ENCODE data around the gene CNPY4.
A peak's percentile ranks its signal among the peaks of the same experiment; 100 is the strongest.

CNPY4 gene

GRCh38 chr7:100093054-100093453 is 26.4 kb upstream of the CNPY4 start:
- DNase-seq = no peak

DNA sequence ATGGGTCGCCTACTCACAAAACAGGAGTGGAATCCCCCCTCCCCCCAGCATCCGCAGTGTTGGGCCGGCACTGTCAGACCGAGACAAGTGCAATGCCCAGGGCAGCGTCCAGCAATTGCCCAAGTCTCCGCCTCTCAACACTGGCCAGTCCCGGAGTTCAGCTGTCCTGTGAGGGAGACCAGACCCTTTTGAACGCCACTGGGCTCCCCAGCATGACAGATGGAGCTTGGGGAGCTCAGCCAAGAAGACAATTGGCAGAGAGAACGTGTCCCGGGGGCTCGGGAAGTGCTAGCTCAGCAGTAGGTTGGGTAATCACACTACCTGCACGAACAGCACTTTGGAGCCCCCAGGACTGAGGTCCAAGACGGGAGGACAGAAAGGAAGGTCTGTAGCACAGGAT is 25.9 kb upstream of the CNPY4 start:
- DNase-seq = no peak

DNA sequence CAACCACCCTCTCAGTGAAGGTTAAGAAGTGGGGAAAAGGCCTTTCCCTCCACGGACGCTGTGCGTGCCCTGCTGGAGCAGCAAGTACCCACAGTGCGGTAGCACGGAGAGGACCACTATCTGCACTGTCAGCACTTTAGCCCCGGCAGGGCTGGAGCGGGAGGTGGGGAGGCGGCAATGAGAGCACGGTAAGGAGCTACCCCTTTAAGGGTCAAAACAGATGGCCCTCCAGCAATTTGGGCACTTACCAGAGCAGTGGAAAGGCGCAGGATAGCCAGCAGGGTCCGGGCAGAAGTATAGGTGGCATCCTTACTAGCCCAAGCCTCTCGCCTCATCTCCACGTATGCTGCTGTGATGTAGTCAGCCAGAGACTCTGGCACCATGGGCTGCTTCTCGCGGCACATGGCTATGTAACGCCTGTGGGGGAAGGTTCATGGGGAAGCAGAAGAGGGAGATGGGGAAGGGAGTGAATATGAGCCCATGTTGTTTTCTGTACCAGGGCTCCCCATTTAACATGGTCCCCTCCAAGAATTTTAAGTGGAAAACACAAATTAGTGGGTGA is 25.4 kb upstream of the CNPY4 start:
- no peak for DNase-seq

DNA sequence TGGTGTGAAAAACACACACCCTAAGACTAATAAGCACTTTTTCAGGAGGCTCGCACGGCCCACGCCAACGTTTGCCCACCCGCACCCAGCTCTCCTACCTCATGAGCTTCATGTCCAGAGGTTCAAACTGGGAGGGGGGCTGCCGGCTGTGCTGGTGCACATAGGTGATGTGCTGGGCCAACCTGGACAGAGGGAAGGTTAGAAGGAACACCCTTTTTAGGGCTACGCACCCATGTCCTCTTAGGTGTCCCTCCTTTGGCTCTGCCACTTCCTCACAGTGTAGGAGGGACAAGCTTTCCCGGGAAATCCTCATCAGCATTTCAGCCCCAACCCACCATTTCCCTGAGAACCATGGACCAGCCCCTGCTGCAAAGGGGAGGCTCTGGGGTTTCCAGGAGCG is 24.1 kb upstream of the CNPY4 start:
- no peak for DNase-seq

- no peak for DNase-seq
These were observed 23.7 kb upstream of the CNPY4 start for GRCh38 chr7:100095704-100096103.

DNA sequence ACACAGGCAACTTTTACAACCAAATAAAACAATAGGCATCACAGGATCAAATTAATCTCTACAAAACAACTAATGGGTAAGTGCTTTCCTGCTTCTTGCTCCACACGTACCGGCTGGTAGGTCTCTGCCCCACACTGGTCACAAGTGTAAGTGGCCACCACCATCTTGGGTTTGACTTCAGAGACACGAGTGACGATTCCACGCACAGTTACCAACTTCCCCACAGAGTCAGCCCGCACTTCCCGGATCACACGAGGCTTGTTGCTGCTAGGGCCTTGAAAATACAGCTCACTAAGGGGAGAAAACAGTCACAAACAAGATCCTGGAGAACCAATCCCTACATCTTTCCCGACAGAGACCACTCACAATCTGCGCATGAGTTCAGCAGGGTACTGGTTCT is 20.5 kb upstream of the CNPY4 start:
- no peak for DNase-seq

DNA sequence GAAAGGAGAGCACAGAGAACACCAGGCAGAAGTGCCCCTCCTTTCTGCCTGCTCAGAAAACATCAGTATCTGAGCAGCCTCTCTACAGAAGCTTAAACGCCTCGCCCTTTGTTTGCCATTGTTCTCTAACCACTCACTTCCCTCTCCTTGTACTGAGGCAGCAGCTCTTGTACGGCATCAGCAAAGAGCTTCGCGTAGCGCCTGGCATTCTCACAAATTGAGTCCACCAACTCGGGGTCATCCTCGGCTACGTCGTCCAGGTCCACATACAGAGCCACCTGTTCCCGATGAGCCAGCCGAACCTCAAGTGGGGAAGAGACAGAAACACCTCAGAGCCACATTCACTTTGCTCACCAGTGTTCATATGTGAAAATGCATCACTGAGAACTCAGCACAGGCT is 20.0 kb upstream of the CNPY4 start:
- DNase-seq = no peak

GRCh38 chr7:100100420-100101015 is 18.9 kb upstream of the CNPY4 start:
- DNase-seq = peak; percentile 87

- peak; percentile 95 for DNase-seq
These were observed 18.2 kb upstream of the CNPY4 start, which contains the start of the genes AP4M1 and MCM7 for GRCh38 chr7:100101016-100101862. Gene AP4M1 (plus strand): TSS chr7:100101643. CDS start chr7:100101715, 72 bp downstream. Gene MCM7 (minus strand): TSS chr7:100101397. CDS start chr7:100101294, 103 bp downstream.

- DNase-seq = no peak
These were observed 16.2 kb upstream of the CNPY4 start for GRCh38 chr7:100102950-100103840.

- DNase-seq = no peak
These were observed 13.9 kb upstream of the CNPY4 start for GRCh38 chr7:100105534-100105933.

GRCh38 chr7:100106633-100107032 is 12.8 kb upstream of the CNPY4 start:
- DNase-seq = no peak

- DNase-seq = no peak
These were observed 12.2 kb upstream of the CNPY4 start for GRCh38 chr7:100107125-100107737.

GRCh38 chr7:100107890-100108289 is 11.5 kb upstream of the CNPY4 start:
- DNase-seq = no peak

DNA sequence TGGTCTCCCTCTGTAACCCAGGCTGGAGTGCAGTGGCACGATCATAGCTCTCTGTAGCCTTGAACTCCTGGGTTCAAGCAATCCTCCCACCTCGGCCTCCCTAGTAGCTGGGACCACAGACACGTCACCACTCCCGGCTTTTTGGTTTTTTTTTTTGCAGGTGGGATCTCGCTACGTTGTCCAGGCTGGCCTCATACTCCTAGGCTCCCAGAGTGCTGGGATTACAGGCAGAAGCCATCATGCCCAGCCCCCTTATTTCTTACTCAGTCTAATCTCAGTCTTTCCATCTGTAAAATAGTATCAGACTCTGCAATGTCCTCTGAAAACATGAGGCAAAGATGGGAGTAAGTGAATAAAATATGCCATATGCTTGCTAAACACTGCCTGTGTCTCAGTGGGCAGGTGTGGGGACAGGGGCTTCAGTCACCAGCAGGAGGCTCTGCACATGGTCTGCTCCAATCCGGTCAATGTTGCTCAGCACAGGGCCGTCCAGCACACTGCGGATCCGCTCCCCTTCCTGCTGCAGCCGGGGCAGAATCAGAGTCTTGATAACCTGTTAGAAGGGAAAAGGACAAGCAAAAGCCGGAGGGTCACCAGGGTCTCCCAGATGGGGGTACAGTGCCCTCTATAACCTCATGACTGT is 9.8 kb upstream of the CNPY4 start:
- DNase-seq = no peak

GRCh38 chr7:100111156-100111555 is 8.3 kb upstream of the CNPY4 start:
- DNase-seq = no peak

DNA sequence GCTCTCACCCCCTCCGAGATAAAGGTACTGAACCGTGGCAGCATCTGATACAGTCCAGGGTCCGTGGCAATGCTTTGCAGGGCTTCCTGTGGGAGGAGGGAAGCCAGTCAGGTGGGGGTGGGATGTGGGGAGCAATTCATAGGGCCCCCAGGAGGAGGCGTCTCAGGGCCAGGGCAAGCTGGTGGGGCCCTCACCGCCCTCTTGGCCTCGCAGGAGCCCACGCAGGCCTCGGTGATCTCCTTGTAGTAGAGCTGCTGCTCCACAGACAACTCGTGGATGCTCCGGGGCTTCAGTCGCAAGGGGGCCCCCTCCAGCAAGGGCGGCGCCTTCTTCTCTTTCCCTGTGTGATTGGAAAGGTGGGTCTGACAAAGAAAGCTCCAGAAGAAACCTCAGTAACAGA is 7.5 kb upstream of the CNPY4 start:
- no peak for DNase-seq

- DNase-seq = no peak
These were observed 4.4 kb upstream of the CNPY4 start for GRCh38 chr7:100115026-100115425.

- no peak for DNase-seq
These were observed 904 bp upstream of the CNPY4 start for GRCh38 chr7:100118388-100119071.

DNA sequence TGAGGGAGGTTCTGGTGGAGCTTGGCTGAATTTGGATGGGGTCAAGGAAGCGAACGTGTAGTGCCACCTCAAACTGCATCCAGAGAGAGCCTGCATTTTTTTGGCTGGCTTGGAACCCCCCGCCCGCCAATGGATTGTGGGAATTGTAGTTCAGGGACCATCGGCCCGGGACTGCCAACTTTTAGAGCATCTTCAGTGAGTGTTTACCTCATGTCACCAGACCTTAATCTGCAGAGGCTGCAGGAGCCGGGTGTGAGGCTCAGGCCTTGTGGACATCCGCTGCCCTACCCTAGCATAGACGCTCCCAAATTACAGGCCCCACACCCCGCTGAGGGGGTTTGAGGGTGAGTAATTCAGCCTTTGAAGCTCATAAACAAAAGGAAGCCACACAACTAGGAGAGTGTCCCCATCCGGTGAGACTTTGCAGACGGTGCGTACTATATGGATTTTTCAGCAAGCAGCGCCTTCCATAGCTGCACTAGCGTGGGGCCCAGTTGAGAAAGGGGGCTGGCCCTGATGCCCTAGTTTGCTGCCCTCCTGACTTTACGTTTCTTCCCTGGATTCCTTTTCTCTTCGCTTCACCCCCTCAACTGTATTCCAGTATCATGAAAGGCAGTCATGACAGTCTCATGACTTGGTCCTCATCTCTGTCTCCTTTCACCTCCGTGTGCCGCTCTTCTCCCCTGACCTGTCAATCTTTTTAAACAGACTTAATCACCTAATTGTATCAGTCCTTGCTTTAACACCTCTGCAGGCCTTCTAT is 717 bp downstream of the CNPY4 start:
- peak; percentile 80 for DNase-seq

DNA sequence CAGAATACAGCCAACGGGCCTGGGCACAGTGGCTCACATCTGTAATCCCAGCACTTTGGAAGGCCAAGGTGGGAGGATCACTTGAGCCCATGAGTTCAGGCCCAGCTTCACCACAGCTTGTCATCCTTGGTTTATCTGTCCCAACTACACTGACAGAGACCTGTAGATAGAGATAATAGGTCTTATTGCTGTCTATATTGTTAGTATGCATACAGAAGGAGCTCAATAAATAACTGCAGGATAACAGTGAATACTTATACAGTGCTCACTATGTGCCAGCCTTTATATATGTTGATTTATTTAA is 1.3 kb downstream of the CNPY4 start:
- DNase-seq = no peak
